CD14-positive monocyte (primary cell): Measurements from ENCODE around the gene UNKL. TPM values are rescaled to one million over a fixed set of nuclear protein-coding genes. Genes with fewer than 3 reads are reported as not detected.

Experiments used
- DNase-seq, 3 donors: peaks; one replicate each; pipeline ENCODE4 v3.0.0-alpha.2; 2011 to 2022
- H2AFZ ChIP-seq: 2 replicates; pipeline ENCODE4 v1.6.0; 2012; ENCODE audit warnings: mild to moderate bottlenecking, low read depth, low read length, inconsistent platforms; ENCODE audit not compliant: insufficient read depth, poor library complexity, severe bottlenecking
- H3K27ac ChIP-seq, 2 donors: 1 replicate in 1 of 2; 2 replicates in 1 of 2; pipeline ENCODE4 v1.5.1; 2012 to 2013; ENCODE audit warnings: low read length in 2 of 2, control low read depth in 1 of 2, inconsistent platforms in 1 of 2, low read depth in 1 of 2, mild to moderate bottlenecking in 1 of 2
- H3K27me3 ChIP-seq, 2 donors: one replicate each; pipeline versions ENCODE4 v1.6.0 to v1.6.1; 2011 to 2013; ENCODE audit warnings: low read length in 2 of 2; ENCODE audit not compliant: control insufficient read depth in 2 of 2, insufficient read depth in 2 of 2
- H3K36me3 ChIP-seq, 2 donors: replicated peaks in 1 of 2; 1 replicate in 1 of 2; 2 replicates in 1 of 2; pipeline versions ENCODE4 v1.5.1 to v1.6.1; 2012 to 2013; ENCODE audit warnings: low read length in 2 of 2, control low read depth in 1 of 2, inconsistent platforms in 1 of 2, mild to moderate bottlenecking in 1 of 2; ENCODE audit not compliant: insufficient read depth in 2 of 2, control insufficient read depth in 1 of 2
- H3K4me1 ChIP-seq, 2 donors: 1 replicate in 1 of 2; 2 replicates in 1 of 2; pipeline versions ENCODE4 v1.5.1 to v1.6.1; 2012 to 2013; ENCODE audit warnings: low read length in 2 of 2, control low read depth in 1 of 2, inconsistent platforms in 1 of 2, mild to moderate bottlenecking in 1 of 2, moderate library complexity in 1 of 2; ENCODE audit not compliant: insufficient read depth in 2 of 2, control insufficient read depth in 1 of 2
- H3K4me2 ChIP-seq: replicated peaks from 2 replicates; pipeline ENCODE3; 2012; ENCODE audit warnings: low read length, moderate library complexity, mild to moderate bottlenecking; ENCODE audit not compliant: poor library complexity, severe bottlenecking; ENCODE audit errors: extremely low read depth
- H3K4me3 ChIP-seq, 3 experiments: fragments of 200-600 bp in 1 of 3; sonication (generic) in 1 of 3; replicated peaks in 1 of 3; 1 replicate in 2 of 3; 2 replicates in 1 of 3; pipeline ENCODE4 v1.5.1; 2011 to 2013; ENCODE audit warnings: low read length in 3 of 3, mild to moderate bottlenecking in 3 of 3, control low read depth in 2 of 3, low read depth in 2 of 3, inconsistent platforms in 1 of 3, moderate library complexity in 1 of 3
- H3K79me2 ChIP-seq: 2 replicates; pipeline ENCODE4 v1.6.0; 2012; ENCODE audit warnings: mild to moderate bottlenecking, control low read depth, inconsistent platforms, low read length, moderate library complexity; ENCODE audit not compliant: insufficient read depth
- H3K9ac ChIP-seq: 2 replicates; pipeline ENCODE4 v1.6.0; 2017; ENCODE audit warnings: low read length, mild to moderate bottlenecking; ENCODE audit not compliant: insufficient read depth, poor library complexity, severe bottlenecking
- H3K9me3 ChIP-seq, 2 donors: replicated peaks in 1 of 2; 1 replicate in 1 of 2; 2 replicates in 1 of 2; pipeline versions ENCODE4 v1.5.1 to v1.6.1; 2012 to 2013; ENCODE audit warnings: low read length in 2 of 2, control low read depth in 1 of 2; ENCODE audit not compliant: control insufficient read depth in 1 of 2, insufficient read depth in 1 of 2
- H4K20me1 ChIP-seq: 2 replicates; pipeline ENCODE4 v1.6.0; 2012; ENCODE audit warnings: mild to moderate bottlenecking, low read length, control low read depth, moderate library complexity; ENCODE audit not compliant: insufficient read depth
- H3K27ac Mint-ChIP-seq, 7 donors: one replicate each; pipeline ENCODE4 v1.8.0; 2020; ENCODE audit warnings: mild to moderate bottlenecking in 7 of 7, mixed read lengths in 7 of 7, moderate library complexity in 6 of 7, inconsistent platforms in 2 of 7
- H3K27me3 Mint-ChIP-seq, 3 donors: one replicate each; pipeline ENCODE4 v1.8.0; 2021 to 2022; ENCODE audit warnings: low read depth in 3 of 3, mild to moderate bottlenecking in 3 of 3, mixed read lengths in 3 of 3, moderate library complexity in 3 of 3, inconsistent platforms in 1 of 3
- H3K36me3 Mint-ChIP-seq, 2 donors: one replicate each; pipeline ENCODE4 v1.8.0; 2020; ENCODE audit warnings: mixed read lengths in 2 of 2, inconsistent platforms in 1 of 2, mild to moderate bottlenecking in 1 of 2
- H3K4me1 Mint-ChIP-seq: one replicate; pipeline ENCODE4 v1.8.0; 2020; ENCODE audit warnings: mild to moderate bottlenecking, mixed read lengths
- H3K4me3 Mint-ChIP-seq, 2 donors: one replicate each; pipeline ENCODE4 v1.8.0; 2020; ENCODE audit warnings: mild to moderate bottlenecking in 2 of 2, mixed read lengths in 2 of 2, moderate library complexity in 1 of 2
- H3K9me3 Mint-ChIP-seq, 7 donors: one replicate each; pipeline ENCODE4 v1.8.0; 2020 to 2022; ENCODE audit warnings: mixed read lengths in 7 of 7, mild to moderate bottlenecking in 6 of 7, moderate library complexity in 6 of 7, inconsistent platforms in 2 of 7
- CTCF ChIP-seq: fragments of 200-600 bp; IDR thresholded peaks from one replicate; pipeline ENCODE4 v1.8.0; 2022; ENCODE audit warnings: antibody characterized with exemption, mild to moderate bottlenecking
- WGBS: methylation state at CpG from one replicate; pipeline ENCODE4 v1.1.5; 2013; ENCODE audit warnings: missing lambda C conversion rate; ENCODE audit not compliant: insufficient coverage; 5-methylcytosine and 5-hydroxymethylcytosine counted together
- intact Hi-C, 2 donors: fragments of 100-400 bp; cut with micrococcal nuclease; formaldehyde crosslinking; loops; one replicate each; pipeline versions ENCODE4 v1.15.0 to v1.15.1; 2023
- polyA plus RNA-seq, 3 donors: library from polyadenylated mRNA; depleted of rRNA in 1 of 3; unstranded in 2 of 3; stranded (reverse) in 1 of 3; fragments of 300-500 nt in 2 of 3; fragments of >200 nt in 1 of 3; fragmentation: Illumina TruSeq in 2 of 3; gene quantifications; 1 replicate in 2 of 3; 2 replicates in 1 of 3; pipeline ENCODE4 v1.2.3, GENCODE V29; 2012 to 2021

Gene UNKL
- polyA plus RNA-seq, 3 donors: 1.2 to 19.9 (median 2.2) TPM

- Histone ChIP-seq H3K4me1 (no peaks in the 10 kb centered on the region), H3K79me2 (peaks cover 4% of the 10 kb centered on the region), H3K9ac (no peak overlapping the region), H3K27me3 (no peaks in the 10 kb centered on the region), H3K4me2 (no peak overlapping the region), H3K9me3 (no peaks in the 10 kb centered on the region), H4K20me1 (peaks cover 43% of the 10 kb centered on the region), H3K36me3 (peaks cover 88 to 97% of the 10 kb centered on the region in 2 donors), H3K27ac (peak overlapping the region in 1 of 2 donors; percentile 5), H2AFZ (no peak overlapping the region), H3K4me3 (no peak overlapping the region)
- H3K27ac Mint-ChIP-seq: peak overlapping the region in 1 of 7 donors; percentile 56
- intact Hi-C loops: loop anchor here in 1 of 2 donors (10.0 kb wide), 1 partner anchor 50 kb away; no protein-coding TSS in a partner anchor
- no peak for TF ChIP-seq CTCF
- peaks cover 0 to 1% (median 0%) of the 10 kb centered on the region in 3 donors for H3K27me3 Mint-ChIP-seq
- no peaks in the 10 kb centered on the region for H3K4me1 Mint-ChIP-seq
- WGBS: 90% methylated on average over 17 of the region's 17 CpGs
- H3K9me3 Mint-ChIP-seq: no peaks in the 10 kb centered on the region
- peaks cover 63 to 91% of the 10 kb centered on the region in 2 donors for H3K36me3 Mint-ChIP-seq
- no peak for DNase-seq
- H3K4me3 Mint-ChIP-seq: no peak overlapping the region
Measured at GRCh38 chr16:1454561-1454960, 40.1 kb upstream of the UNKL start.

GRCh38 chr16:1453316-1453715 lies 38.8 kb upstream of the UNKL start:
- Histone ChIP-seq H2AFZ (no peak overlapping the region), H3K79me2 (no peaks in the 10 kb centered on the region), H3K4me2 (no peak overlapping the region), H3K27ac (no peak overlapping the region), H3K9me3 (no peaks in the 10 kb centered on the region), H3K27me3 (no peaks in the 10 kb centered on the region), H4K20me1 (peaks cover 45% of the 10 kb centered on the region), H3K4me3 (no peak overlapping the region), H3K4me1 (no peaks in the 10 kb centered on the region), H3K36me3 (peaks cover 93 to 100% of the 10 kb centered on the region in 2 donors), H3K9ac (no peak overlapping the region)
- intact Hi-C loops: loop anchor here in 1 of 2 donors (10.0 kb wide), 1 partner anchor 51 kb away; no protein-coding TSS in a partner anchor
- no peak for DNase-seq
- WGBS: 92% methylated on average over 19 of the region's 19 CpGs
- peaks cover 67 to 94% of the 10 kb centered on the region in 2 donors for H3K36me3 Mint-ChIP-seq
- TF ChIP-seq CTCF: no peak
- peak overlapping the region in 1 of 7 donors; percentile 20 for H3K27ac Mint-ChIP-seq
- H3K27me3 Mint-ChIP-seq: peaks cover 0 to 1% (median 0%) of the 10 kb centered on the region in 3 donors
- no peak overlapping the region for H3K4me3 Mint-ChIP-seq
- no peaks in the 10 kb centered on the region for H3K4me1 Mint-ChIP-seq
- no peaks in the 10 kb centered on the region for H3K9me3 Mint-ChIP-seq
